Measurements from ENCODE around the gene PP2D1. TPM values are rescaled to one million over a fixed set of nuclear protein-coding genes. Genes with fewer than 3 reads are reported as not detected.

The PP2D1 gene
- total and polyA plus RNA-seq, 2 of the 8 experiments (the other 6 are each of a cell fraction or from before 2014, with no cell fraction given), result not detected

DNA sequence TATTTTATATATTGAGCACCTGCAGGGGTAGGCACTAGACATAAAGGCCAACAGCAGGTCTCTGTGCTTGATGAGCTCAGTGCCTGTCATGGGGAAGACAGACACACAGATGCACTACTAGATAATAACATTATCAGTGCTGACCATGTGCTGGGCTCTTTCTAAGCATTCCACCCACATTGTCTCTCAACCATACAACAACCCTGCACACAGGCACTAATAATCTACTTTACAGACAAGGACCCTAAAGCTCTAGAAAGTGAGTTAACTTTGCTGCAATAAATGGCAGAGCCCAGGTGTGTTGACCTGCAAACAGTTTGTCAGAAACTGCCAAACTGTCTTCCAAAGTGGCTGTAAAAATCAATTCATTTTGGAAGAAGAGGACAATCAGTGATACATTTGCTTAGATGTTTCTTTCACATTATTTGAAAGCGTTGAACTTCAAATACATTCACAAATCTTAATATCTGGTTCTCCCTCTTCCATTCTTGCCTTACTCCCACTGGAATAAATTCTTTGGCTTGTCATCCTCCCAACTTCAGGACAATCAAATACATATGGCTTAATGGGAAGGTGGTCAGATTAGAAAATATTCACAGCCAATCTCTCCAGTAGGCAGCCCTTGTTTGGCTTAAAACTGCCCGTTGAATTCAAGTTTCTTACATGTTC, 11.0 kb upstream of the PP2D1 start:
- Histone ChIP-seq H4K91ac (replicated peaks; ENCODE audit: insufficient read length, low read length) (no peak overlapping the region), H4K20me1 (replicated peaks in 1 of 2; ENCODE audit: control insufficient read depth in 1 of 2, insufficient read depth in 2 of 2, low read length in 2 of 2) (no peaks in the 10 kb centered on the region), H3K27me3 (replicated peaks in 1 of 4; ENCODE audit: control insufficient read depth in 3 of 4, extremely low read depth in 1 of 4, insufficient read depth in 3 of 4, low read length in 3 of 4) (no peaks in the 10 kb centered on the region), H2AFZ (ENCODE audit: low read length) (no peak overlapping the region), H3K18ac (ENCODE audit: extremely low read depth, low read length) (no peak overlapping the region), H3K9me3 (ENCODE audit: insufficient read depth in 2 of 2, low read depth in 1 of 2, low read length in 1 of 2) (no peaks in the 10 kb centered on the region), H3K23ac (ENCODE audit: insufficient read length) (no peak overlapping the region), H3K4me2 (ENCODE audit: insufficient read depth in 1 of 2, low read depth in 2 of 2, low read length in 2 of 2) (no peak overlapping the region), H3K56ac (replicated peaks; ENCODE audit: insufficient read length, low read depth, low read length) (no peak overlapping the region), H2BK15ac (ENCODE audit: low read length) (no peak overlapping the region), H3K4me1 (replicated peaks in 1 of 4; ENCODE audit: control insufficient read depth in 3 of 4, insufficient read depth in 4 of 4, low read length in 3 of 4) (no peaks in the 10 kb centered on the region), H2AK5ac (ENCODE audit: low read depth, low read length) (no peak overlapping the region), H2BK12ac (ENCODE audit: low read depth, low read length) (no peak overlapping the region), H4K8ac (ENCODE audit: extremely low read depth, insufficient read depth, low read length) (no peak overlapping the region), H4K5ac (ENCODE audit: insufficient read length, low read depth, low read length) (no peak overlapping the region), H3K27ac (ENCODE audit: low read depth, low read length) (no peak overlapping the region), H2BK20ac (ENCODE audit: low read length) (no peak overlapping the region), H3K9ac (replicated peaks in 1 of 4; ENCODE audit: extremely low read depth in 1 of 4, low read depth in 3 of 4, low read length in 3 of 4) (no peak overlapping the region), H3K36me3 (ENCODE audit: control insufficient read depth in 2 of 4, insufficient read depth in 4 of 4, low read length in 3 of 4) (no peaks in the 10 kb centered on the region), H3K79me1 (ENCODE audit: low read depth, low read length) (no peaks in the 10 kb centered on the region), H2BK120ac (replicated peaks; ENCODE audit: low read depth, low read length) (no peak overlapping the region), H3K14ac (ENCODE audit: insufficient read length) (no peak overlapping the region), H2BK5ac (ENCODE audit: low read depth, low read length) (no peak overlapping the region), H3K23me2 (ENCODE audit: low read depth, low read length) (no peaks in the 10 kb centered on the region), H3K4ac (replicated peaks; ENCODE audit: insufficient read length, low read depth, low read length) (no peak overlapping the region), H3K4me3 (ENCODE audit: extremely low read depth in 1 of 4, insufficient read depth in 2 of 4, low read depth in 3 of 4, low read length in 4 of 4) (no peak overlapping the region), H3K79me2 (ENCODE audit: control insufficient read depth in 1 of 2, insufficient read depth in 2 of 2, low read length in 2 of 2) (no peaks in the 10 kb centered on the region)
- ChIA-PET POLR2A (ENCODE audit: partially characterized antibody) (no interaction called here), CTCF (ENCODE audit: partially characterized antibody) (interaction anchor here (1.2 kb wide), 1 partner anchor 9 kb away, joined by 4 read pairs; no protein-coding TSS in a partner anchor)
- DNase-seq (ENCODE audit: low read depth in 1 of 2, low spot score in 2 of 2) (no peak), FAIRE-seq (no peak)
- 88% methylated on average over 2 of the region's 2 CpGs; no CpG with 5 or more reads in 1 of the 2 experiments for WGBS, 2 experiments (ENCODE audit: extremely low coverage in 1 of 2, insufficient coverage in 1 of 2, insufficient read length in 1 of 2, insufficient replicate concordance in 2 of 2, low coverage in 1 of 2, low lambda C conversion rate in 2 of 2, missing lambda C conversion rate in 1 of 2)
- TF ChIP-seq, protein P1, sequence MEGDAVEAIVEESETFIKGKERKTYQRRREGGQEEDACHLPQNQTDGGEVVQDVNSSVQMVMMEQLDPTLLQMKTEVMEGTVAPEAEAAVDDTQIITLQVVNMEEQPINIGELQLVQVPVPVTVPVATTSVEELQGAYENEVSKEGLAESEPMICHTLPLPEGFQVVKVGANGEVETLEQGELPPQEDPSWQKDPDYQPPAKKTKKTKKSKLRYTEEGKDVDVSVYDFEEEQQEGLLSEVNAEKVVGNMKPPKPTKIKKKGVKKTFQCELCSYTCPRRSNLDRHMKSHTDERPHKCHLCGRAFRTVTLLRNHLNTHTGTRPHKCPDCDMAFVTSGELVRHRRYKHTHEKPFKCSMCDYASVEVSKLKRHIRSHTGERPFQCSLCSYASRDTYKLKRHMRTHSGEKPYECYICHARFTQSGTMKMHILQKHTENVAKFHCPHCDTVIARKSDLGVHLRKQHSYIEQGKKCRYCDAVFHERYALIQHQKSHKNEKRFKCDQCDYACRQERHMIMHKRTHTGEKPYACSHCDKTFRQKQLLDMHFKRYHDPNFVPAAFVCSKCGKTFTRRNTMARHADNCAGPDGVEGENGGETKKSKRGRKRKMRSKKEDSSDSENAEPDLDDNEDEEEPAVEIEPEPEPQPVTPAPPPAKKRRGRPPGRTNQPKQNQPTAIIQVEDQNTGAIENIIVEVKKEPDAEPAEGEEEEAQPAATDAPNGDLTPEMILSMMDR (IDR thresholded peaks at IDR 0.05; ENCODE audit: control extremely low read depth in 1 of 3, insufficient read depth in 1 of 3, low read depth in 1 of 3, low read length in 3 of 3), result no peak
- TF ChIP-seq CBX8 (IDR thresholded peaks at IDR 0.05; ENCODE audit: borderline replicate concordance, low read depth, low read length) (no peak), SP2 (IDR thresholded peaks at IDR 0.05; ENCODE audit: low read length) (no peak), BACH1 (IDR thresholded peaks at IDR 0.05; ENCODE audit: low read length) (no peak), TAF1 (IDR thresholded peaks at IDR 0.05; ENCODE audit: low read depth, low read length) (no peak), RAD21 (IDR thresholded peaks at IDR 0.05 in 1 of 2, conservative IDR thresholded peaks at IDR 0.05 in 1 of 2; ENCODE audit: low read depth in 2 of 2, low read length in 2 of 2) (no peak), NRF1 (IDR thresholded peaks at IDR 0.05; ENCODE audit: low read depth, low read length) (no peak), RNF2 (IDR thresholded peaks at IDR 0.05; ENCODE audit: borderline replicate concordance, low read depth, low read length, missing control alignments, poor library complexity, severe bottlenecking) (no peak)
- TF ChIP-seq, protein P2, sequence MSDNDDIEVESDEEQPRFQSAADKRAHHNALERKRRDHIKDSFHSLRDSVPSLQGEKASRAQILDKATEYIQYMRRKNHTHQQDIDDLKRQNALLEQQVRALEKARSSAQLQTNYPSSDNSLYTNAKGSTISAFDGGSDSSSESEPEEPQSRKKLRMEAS (IDR thresholded peaks at IDR 0.05), result no peak

Measured in H1 (cell line).